HG03565 (cell line): ENCODE data around the gene UBA1.

Experiments
- ATAC-seq: cut with Tn5 transposase; IDR thresholded peaks from one replicate; pipeline ENCODE4 v1.9.1; 2021; ENCODE audit warnings: mild to moderate bottlenecking, moderate library complexity; ENCODE audit not compliant: unreplicated experiment

UBA1 gene

GRCh38 chrX:47193475-47194193 is at the start of gene UBA1:
Gene UBA1, plus strand, starts transcription at chrX:47193829. Its CDS starts 4,974 bp downstream, at chrX:47198803.
- ATAC-seq, result peak; percentile 32

- peak; percentile 4 for ATAC-seq
Measured at GRCh38 chrX:47143894-47144625, 49.6 kb upstream of the UBA1 start.

GRCh38 chrX:47144626-47145394 is 48.8 kb upstream of the UBA1 start, which contains the start of the genes NDUFB11 and RBM10:
Gene NDUFB11, minus strand, starts transcription at chrX:47144702. Its CDS starts 23 bp downstream, at chrX:47144679.
Gene RBM10, plus strand, starts transcription at chrX:47145221. Its CDS starts 2,261 bp downstream, at chrX:47147482.
- peak; percentile 84 for ATAC-seq

GRCh38 chrX:47145395-47146120 is 48.1 kb upstream of the UBA1 start:
- ATAC-seq, result no peak

- no peak for ATAC-seq
Measured at GRCh38 chrX:47146121-47146935, 47.3 kb upstream of the UBA1 start.

- no peak for ATAC-seq
Measured at GRCh38 chrX:47146936-47147859, 46.4 kb upstream of the UBA1 start.

- ATAC-seq, result no peak
Measured at GRCh38 chrX:47148946-47149345, 44.7 kb upstream of the UBA1 start.

GRCh38 chrX:47151435-47151834 is 42.2 kb upstream of the UBA1 start:
- ATAC-seq, result no peak

GRCh38 chrX:47156611-47157520 is 36.8 kb upstream of the UBA1 start:
- ATAC-seq, result no peak

- ATAC-seq, result no peak
Measured at GRCh38 chrX:47158131-47158530, 35.5 kb upstream of the UBA1 start.

- no peak for ATAC-seq
Measured at GRCh38 chrX:47158781-47159180, 34.8 kb upstream of the UBA1 start.

- ATAC-seq, result no peak
Measured at GRCh38 chrX:47160781-47161180, 32.8 kb upstream of the UBA1 start.

GRCh38 chrX:47162927-47163583 is 30.6 kb upstream of the UBA1 start:
- ATAC-seq, result no peak

GRCh38 chrX:47164420-47164819 is 29.2 kb upstream of the UBA1 start:
- no peak for ATAC-seq

GRCh38 chrX:47166126-47166525 is 27.5 kb upstream of the UBA1 start:
- ATAC-seq, result no peak

GRCh38 chrX:47168495-47169073 is 25.0 kb upstream of the UBA1 start:
- ATAC-seq, result no peak

- ATAC-seq, result no peak
Measured at GRCh38 chrX:47169273-47169672, 24.4 kb upstream of the UBA1 start.
